K562 (cell line): ENCODE data around the gene NOP16. TPM values are rescaled to one million over a fixed set of nuclear protein-coding genes. Genes with fewer than 3 reads are reported as not detected.
A peak's percentile ranks its signal among the peaks of the same experiment; 100 is the strongest.

ENCODE experiments used
- ATAC-seq: fragments of 200-7000 bp; cut with Tn5 transposase; 3 replicates; pipeline ENCODE4 v1.9.1; 2020; ENCODE audit warnings: moderate library complexity
- BruUV-seq: library from RNA; stranded (reverse); fragments of 400-500 nt; replicated peaks from 2 replicates; lab custom pipeline; 2021; lab: Mats Ljungman, UMichigan
- CTCF ChIA-PET: fragments of 300-600 bp; formaldehyde crosslinking; extraction: SDS; loops from one replicate; lab custom pipeline; 2021; ENCODE audit warnings: low intra/inter-chr PET ratio; lab: Yijun Ruan, JAX
- POLR2A ChIA-PET: fragments of 300-600, 350-650 bp; sonication (Branson Sonifier 250); formaldehyde crosslinking; extraction: SDS; loops from one replicate; lab custom pipeline; 2021; ENCODE audit warnings: antibody characterized with exemption, inconsistent platforms; lab: Yijun Ruan, JAX
- DNase-seq, 4 experiments: peaks; one replicate each; pipeline versions ENCODE4 v3.0.0 to v3.0.0-alpha.2; 2011 to 2018; ENCODE audit warnings: low spot score in 3 of 4, mixed read lengths in 3 of 4; ENCODE audit errors: extremely low read depth in 1 of 4
- FAIRE-seq: peaks from 2 replicates; lab custom pipeline; 2011; peaks lifted over from hg19 to GRCh38; lab: Jason Lieb, UNC
- H2AFZ ChIP-seq: 2 replicates; pipeline ENCODE4 v1.6.0; 2011; ENCODE audit warnings: low read depth, low read length, control low read depth, inconsistent platforms
- H3K27ac ChIP-seq: fragments of 200-600 bp; 3 replicates; pipeline ENCODE4 v1.8.0; 2011; ENCODE audit warnings: low read depth, mild to moderate bottlenecking, control low read depth, inconsistent platforms, low read length, moderate library complexity, mixed read lengths; ENCODE audit errors: extremely low read depth
- H3K27me3 ChIP-seq, 2 experiments: fragments of 300-600 bp in 1 of 2; 2 replicates in 1 of 2; 3 replicates in 1 of 2; pipeline versions ENCODE4 v1.6.0 to v1.8.0; 2011; ENCODE audit warnings: inconsistent platforms in 2 of 2, low read length in 2 of 2, mild to moderate bottlenecking in 1 of 2, mixed read lengths in 1 of 2, moderate library complexity in 1 of 2; ENCODE audit not compliant: control insufficient read depth in 2 of 2, insufficient read depth in 2 of 2
- H3K36me3 ChIP-seq: fragments of 300-600 bp; 3 replicates; pipeline ENCODE4 v1.8.0; 2011; ENCODE audit warnings: mild to moderate bottlenecking, low read length, inconsistent platforms; ENCODE audit not compliant: control insufficient read depth, insufficient read depth
- H3K4me1 ChIP-seq, 2 experiments: fragments of 200-600 bp in 1 of 2; replicated peaks in 1 of 2; 2 replicates in 1 of 2; 3 replicates in 1 of 2; pipeline versions ENCODE4 v1.5.1 to v1.8.0; 2011; ENCODE audit warnings: inconsistent platforms in 2 of 2, low read length in 2 of 2, mild to moderate bottlenecking in 1 of 2, mixed read lengths in 1 of 2, moderate library complexity in 1 of 2; ENCODE audit not compliant: control insufficient read depth in 2 of 2, insufficient read depth in 2 of 2
- H3K4me2 ChIP-seq: 2 replicates; pipeline ENCODE4 v1.6.1; 2011; ENCODE audit warnings: low read length, control low read depth, inconsistent platforms, mixed read lengths; ENCODE audit not compliant: insufficient read depth
- H3K4me3 ChIP-seq: fragments of 200-600 bp; sonication (generic), shearing (Covaris generic); 2 replicates; pipeline ENCODE4 v1.5.1; 2016; ENCODE audit warnings: control low read depth, inconsistent platforms
- H3K79me2 ChIP-seq: fragments of 200-600 bp; 3 replicates; pipeline ENCODE4 v1.8.0; 2011; ENCODE audit warnings: low read length, inconsistent platforms; ENCODE audit not compliant: control insufficient read depth, insufficient read depth
- H3K9ac ChIP-seq, 2 experiments: 2 replicates each; pipeline versions ENCODE4 v1.6.0 to v1.6.1; 2011; ENCODE audit warnings: low read depth in 2 of 2, low read length in 2 of 2, control low read depth in 1 of 2, inconsistent platforms in 1 of 2, mild to moderate bottlenecking in 1 of 2, mixed read lengths in 1 of 2; ENCODE audit not compliant: insufficient read depth in 1 of 2
- H3K9me1 ChIP-seq: one replicate; pipeline ENCODE4 v1.6.0; 2011; ENCODE audit warnings: inconsistent platforms, mild to moderate bottlenecking, low read length, moderate library complexity; ENCODE audit not compliant: control insufficient read depth, insufficient read depth
- H3K9me3 ChIP-seq: replicated peaks from 2 replicates; pipeline ENCODE4 v1.5.1; 2011; ENCODE audit warnings: low read depth, low read length, inconsistent platforms; ENCODE audit not compliant: control insufficient read depth, insufficient read depth
- H4K20me1 ChIP-seq: replicated peaks from 2 replicates; pipeline ENCODE4 v1.6.1; 2011; ENCODE audit warnings: low read length, inconsistent platforms, mixed read lengths; ENCODE audit not compliant: control insufficient read depth, insufficient read depth
- CHD1 ChIP-seq: fragments of 200-600 bp; sonication (generic); IDR thresholded peaks from one replicate; pipeline ENCODE4 v1.6.1; 2012; ENCODE audit warnings: mild to moderate bottlenecking, moderate library complexity, low read length, inconsistent platforms
- HDAC6 ChIP-seq: IDR thresholded peaks from 2 replicates; pipeline ENCODE4 v1.6.1; 2012; ENCODE audit warnings: low read depth, mild to moderate bottlenecking, control low read depth, inconsistent platforms, low read length, moderate library complexity
- HMG20B ChIP-seq: fragments of 250-450 bp; sonication (Bioruptor Pico); IDR thresholded peaks from 2 replicates; pipeline ENCODE4 v1.5.0; 2021; ENCODE audit warnings: mild to moderate bottlenecking
- NFE2L1 ChIP-seq: fragments of 450-650 bp; IDR thresholded peaks from 2 replicates; pipeline ENCODE4 v1.6.1; 2016; ENCODE audit warnings: missing genetic modification characterization, low read depth, mild to moderate bottlenecking, missing compliant biosample characterization, moderate library complexity, borderline replicate concordance
- POLR2A ChIP-seq: fragments of 450-650 bp; conservative IDR thresholded peaks from 2 replicates; pipeline ENCODE4 v1.6.1; 2016
- POLR2G ChIP-seq: fragments of 200-400 bp; formaldehyde crosslinking; IDR thresholded peaks from 2 replicates; pipeline ENCODE4 v1.6.1; 2017; ENCODE audit warnings: low read depth, mild to moderate bottlenecking, antibody characterized with exemption, low read length, moderate library complexity
- RAD51 ChIP-seq: fragments of 450-650 bp; IDR thresholded peaks from 2 replicates; pipeline ENCODE4 v1.7.1; 2016; ENCODE audit warnings: low read depth, mild to moderate bottlenecking, borderline replicate concordance
- RBFOX2 ChIP-seq: fragments of 200-400 bp; formaldehyde crosslinking; IDR thresholded peaks from 2 replicates; pipeline ENCODE4 v1.6.1; 2017; ENCODE audit warnings: low read depth, mild to moderate bottlenecking, low read length, moderate library complexity
- SP1 ChIP-seq: sonication (generic); formaldehyde crosslinking; IDR thresholded peaks from 2 replicates; pipeline ENCODE4 v1.8.1; 2022; ENCODE audit warnings: mild to moderate bottlenecking, missing genetic modification reagents
- SUPT5H ChIP-seq: fragments of 450-650 bp; IDR thresholded peaks from 2 replicates; pipeline ENCODE4 v1.6.1; 2016
- WGBS: fragments of 100-300 bp; shearing (Covaris generic); methylation state at CpG from one replicate; pipeline ENCODE4 v1.1.6; 2016; ENCODE audit warnings: low coverage, mixed read lengths; ENCODE audit not compliant: insufficient coverage; ENCODE audit errors: missing lambda C conversion rate; 5-methylcytosine and 5-hydroxymethylcytosine counted together
- in situ Hi-C: fragments of 300-500 bp; cut with MboI; formaldehyde crosslinking; loops from 4 replicates; pipeline ENCODE4 v1.15.0; 2018; ENCODE audit warnings: inconsistent platforms, mixed read lengths
- intact Hi-C: fragments of 100-400 bp; cut with micrococcal nuclease; formaldehyde crosslinking; loops from 2 replicates; pipeline ENCODE4 v1.14.2; 2022
- polyA plus RNA-seq, 8 experiments: library from polyadenylated mRNA; depleted of rRNA in 4 of 8; stranded (reverse) in 5 of 8; unstranded in 3 of 8; fragments of >200 nt; fragmentation: Nextera tagmentation in 2 of 8; fragmentation: Illumina TruSeq in 1 of 8; extraction: Ambion mirVana in 2 of 8; extraction: Trizol in 1 of 8; gene quantifications; 2 replicates each; pipeline versions ENCODE4 v1.2.1 to v1.2.3, GENCODE V29; 2011 to 2014; ENCODE audit warnings: inconsistent platforms in 1 of 8, missing spikeins in 1 of 8
- total RNA-seq, 7 experiments: library from RNA; depleted of rRNA in 6 of 7; stranded (reverse); fragments of >200 nt in 6 of 7; fragmentation: Illumina TruSeq in 2 of 7; extraction: Trizol in 2 of 7; gene quantifications; 2 replicates each; pipeline versions ENCODE4 v1.2.1 to v1.2.3, GENCODE V29; 2011 to 2021; ENCODE audit warnings: low replicate concordance in 1 of 7
- TF ChIP-seq, protein P1 (sequence below): fragments of 250-450 bp; sonication (Bioruptor Pico); IDR thresholded peaks from 2 replicates; pipeline ENCODE4 v1.4.0; 2020

NOP16 gene
- total and polyA plus RNA-seq, 9 of the 15 experiments (the other 6 are each of a cell fraction or from before 2014, with no cell fraction given), result 92.5 to 342 (median 148) TPM

- TF ChIP-seq, protein P1, sequence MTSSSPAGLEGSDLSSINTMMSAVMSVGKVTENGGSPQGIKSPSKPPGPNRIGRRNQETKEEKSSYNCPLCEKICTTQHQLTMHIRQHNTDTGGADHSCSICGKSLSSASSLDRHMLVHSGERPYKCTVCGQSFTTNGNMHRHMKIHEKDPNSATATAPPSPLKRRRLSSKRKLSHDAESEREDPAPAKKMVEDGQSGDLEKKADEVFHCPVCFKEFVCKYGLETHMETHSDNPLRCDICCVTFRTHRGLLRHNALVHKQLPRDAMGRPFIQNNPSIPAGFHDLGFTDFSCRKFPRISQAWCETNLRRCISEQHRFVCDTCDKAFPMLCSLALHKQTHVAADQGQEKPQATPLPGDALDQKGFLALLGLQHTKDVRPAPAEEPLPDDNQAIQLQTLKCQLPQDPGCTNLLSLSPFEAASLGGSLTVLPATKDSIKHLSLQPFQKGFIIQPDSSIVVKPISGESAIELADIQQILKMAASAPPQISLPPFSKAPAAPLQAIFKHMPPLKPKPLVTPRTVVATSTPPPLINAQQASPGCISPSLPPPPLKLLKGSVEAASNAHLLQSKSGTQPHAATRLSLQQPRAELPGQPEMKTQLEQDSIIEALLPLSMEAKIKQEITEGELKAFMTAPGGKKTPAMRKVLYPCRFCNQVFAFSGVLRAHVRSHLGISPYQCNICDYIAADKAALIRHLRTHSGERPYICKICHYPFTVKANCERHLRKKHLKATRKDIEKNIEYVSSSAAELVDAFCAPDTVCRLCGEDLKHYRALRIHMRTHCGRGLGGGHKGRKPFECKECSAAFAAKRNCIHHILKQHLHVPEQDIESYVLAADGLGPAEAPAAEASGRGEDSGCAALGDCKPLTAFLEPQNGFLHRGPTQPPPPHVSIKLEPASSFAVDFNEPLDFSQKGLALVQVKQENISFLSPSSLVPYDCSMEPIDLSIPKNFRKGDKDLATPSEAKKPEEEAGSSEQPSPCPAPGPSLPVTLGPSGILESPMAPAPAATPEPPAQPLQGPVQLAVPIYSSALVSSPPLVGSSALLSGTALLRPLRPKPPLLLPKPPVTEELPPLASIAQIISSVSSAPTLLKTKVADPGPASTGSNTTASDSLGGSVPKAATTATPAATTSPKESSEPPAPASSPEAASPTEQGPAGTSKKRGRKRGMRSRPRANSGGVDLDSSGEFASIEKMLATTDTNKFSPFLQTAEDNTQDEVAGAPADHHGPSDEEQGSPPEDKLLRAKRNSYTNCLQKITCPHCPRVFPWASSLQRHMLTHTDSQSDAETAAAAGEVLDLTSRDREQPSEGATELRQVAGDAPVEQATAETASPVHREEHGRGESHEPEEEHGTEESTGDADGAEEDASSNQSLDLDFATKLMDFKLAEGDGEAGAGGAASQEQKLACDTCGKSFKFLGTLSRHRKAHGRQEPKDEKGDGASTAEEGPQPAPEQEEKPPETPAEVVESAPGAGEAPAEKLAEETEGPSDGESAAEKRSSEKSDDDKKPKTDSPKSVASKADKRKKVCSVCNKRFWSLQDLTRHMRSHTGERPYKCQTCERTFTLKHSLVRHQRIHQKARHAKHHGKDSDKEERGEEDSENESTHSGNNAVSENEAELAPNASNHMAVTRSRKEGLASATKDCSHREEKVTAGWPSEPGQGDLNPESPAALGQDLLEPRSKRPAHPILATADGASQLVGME (CRISPR knock-in tag), result no peak
Observed at GRCh38 chr5:176383961-176384360, 4.4 kb downstream of the NOP16 start (continued).

GRCh38 chr5:176383248-176383905 lies 5.0 kb downstream of the NOP16 start:
- TF ChIP-seq SP1 (CRISPR knock-in tag), result no peak
- no peak for TF ChIP-seq CHD1
- TF ChIP-seq RAD51, result no peak
- peak; percentile 57 for TF ChIP-seq POLR2G
- TF ChIP-seq POLR2A, result peak; percentile 21
- TF ChIP-seq NFE2L1, result no peak
- no peak for TF ChIP-seq HDAC6
- no peak for TF ChIP-seq HMG20B (CRISPR knock-in tag)
- peak; percentile 65 for TF ChIP-seq RBFOX2
- 0 out of 2 replicates have a peak, but pooled peaks have one; percentile 30 for TF ChIP-seq SUPT5H

More at GRCh38 chr5:176383248-176383905, 5.0 kb downstream of the NOP16 start:
- H3K4me3 ChIP-seq, result no peak overlapping the region
- DNase-seq (no peak), FAIRE-seq (no peak), ATAC-seq (no peak)
- POLR2A ChIA-PET, result interaction anchor here (0.8 kb wide), 1 partner anchor 11 kb away, joined by 3 read pairs; no protein-coding TSS in a partner anchor
- no peaks in the 10 kb centered on the region for H3K27me3 ChIP-seq
- H3K4me2 ChIP-seq, result no peak overlapping the region
- no peaks in the 10 kb centered on the region; the same call in 1 of the 2 replicates for H4K20me1 ChIP-seq
- no TSS peak for BruUV-seq
- in situ Hi-C loops, result no loop called here
- CTCF ChIA-PET, result no interaction called here
- intact Hi-C loops, result no loop called here
- no peak overlapping the region for H3K27ac ChIP-seq
- 97% methylated on average over 14 of the region's 15 CpGs for WGBS
- H3K36me3 ChIP-seq, result peaks cover 82% of the 10 kb centered on the region
- H3K4me1 ChIP-seq, result peaks cover 6 to 7% of the 10 kb centered on the region in 2 experiments; a peak in 3 of 5 replicates
- H3K9me3 ChIP-seq, result no peaks in the 10 kb centered on the region
- H3K79me2 ChIP-seq, result peaks cover 37% of the 10 kb centered on the region
- H3K9me1 ChIP-seq, result no peaks in the 10 kb centered on the region
- H3K9ac ChIP-seq, result 0 out of 4 replicates have a peak overlapping the region, but pooled peaks of 1 of the 2 experiments have one; percentile 23
- no peak overlapping the region for H2AFZ ChIP-seq
